ENCODE measurements around the gene ACOXL.
"Not testable (repeated sequence)": the region's sequence is repeated elsewhere in the genome, so short reads cannot be mapped to it uniquely, and the experiment has no call there.

Gene ACOXL

GRCh38 chr2:111069722-111070121 is 337.3 kb downstream of the ACOXL start:
- no CpG with 5 or more reads among the region's 3 CpGs for WGBS (ENCODE audit: insufficient coverage, insufficient read length)
- Histone ChIP-seq H3K27ac (ENCODE audit: low read length) (no peak overlapping the region), H3K36me3 (ENCODE audit: control insufficient read depth, insufficient read depth, low read length) (no peaks in the 10 kb centered on the region), H3K27me3 (ENCODE audit: control insufficient read depth, insufficient read depth, low read length) (no peaks in the 10 kb centered on the region), H3K4me1 (ENCODE audit: control insufficient read depth, insufficient read depth, low read length) (peaks cover 5% of the 10 kb centered on the region), H3K4me3 (ENCODE audit: low read length) (no peak overlapping the region), H3K9me3 (ENCODE audit: control insufficient read depth, insufficient read depth, low read length) (no peaks in the 10 kb centered on the region)
- DNase-seq (ENCODE audit: low read depth, low spot score) = peak; percentile 7

GRCh38 chr2:111071600-111072171 is 339.3 kb downstream of the ACOXL start:
- WGBS (ENCODE audit: insufficient coverage, insufficient read length) = no CpG with 5 or more reads among the region's 5 CpGs
- Histone ChIP-seq H3K27me3 (ENCODE audit: control insufficient read depth, insufficient read depth, low read length) (no peaks in the 10 kb centered on the region), H3K4me1 (ENCODE audit: control insufficient read depth, insufficient read depth, low read length) (peaks cover 5% of the 10 kb centered on the region), H3K4me3 (ENCODE audit: low read length) (no peak overlapping the region), H3K9me3 (ENCODE audit: control insufficient read depth, insufficient read depth, low read length) (no peaks in the 10 kb centered on the region), H3K27ac (ENCODE audit: low read length) (no peak overlapping the region), H3K36me3 (ENCODE audit: control insufficient read depth, insufficient read depth, low read length) (no peaks in the 10 kb centered on the region)
- no peak for DNase-seq (ENCODE audit: low read depth, low spot score)

- H3K4me1 ChIP-seq (ENCODE audit: control insufficient read depth, insufficient read depth, low read length) = peaks cover 5% of the 10 kb centered on the region
- no peak for DNase-seq (ENCODE audit: low read depth, low spot score)
- no peaks in the 10 kb centered on the region for H3K9me3 ChIP-seq (ENCODE audit: control insufficient read depth, insufficient read depth, low read length)
- no peak overlapping the region for H3K27ac ChIP-seq (ENCODE audit: low read length)
- H3K36me3 ChIP-seq (ENCODE audit: control insufficient read depth, insufficient read depth, low read length) = no peaks in the 10 kb centered on the region
- no peaks in the 10 kb centered on the region for H3K27me3 ChIP-seq (ENCODE audit: control insufficient read depth, insufficient read depth, low read length)
- no CpG with 5 or more reads among the region's 2 CpGs for WGBS (ENCODE audit: insufficient coverage, insufficient read length)
- no peak overlapping the region for H3K4me3 ChIP-seq (ENCODE audit: low read length)
These were observed 340.0 kb downstream of the ACOXL start for GRCh38 chr2:111072220-111072871.

GRCh38 chr2:111082659-111083058 is 350.3 kb downstream of the ACOXL start:
- no CpG with 5 or more reads among the region's 1 CpG for WGBS (ENCODE audit: insufficient coverage, insufficient read length)
- H3K27me3 ChIP-seq (ENCODE audit: control insufficient read depth, insufficient read depth, low read length); H3K4me1 ChIP-seq (ENCODE audit: control insufficient read depth, insufficient read depth, low read length); H3K9me3 ChIP-seq (ENCODE audit: control insufficient read depth, insufficient read depth, low read length); H3K27ac ChIP-seq (ENCODE audit: low read length); H3K36me3 ChIP-seq (ENCODE audit: control insufficient read depth, insufficient read depth, low read length); DNase-seq (ENCODE audit: low read depth, low spot score); H3K4me3 ChIP-seq (ENCODE audit: low read length): not testable (repeated sequence)

- Histone ChIP-seq H3K4me1 (ENCODE audit: control insufficient read depth, insufficient read depth, low read length) (no peaks in the 10 kb centered on the region), H3K27ac (ENCODE audit: low read length) (no peak overlapping the region), H3K27me3 (ENCODE audit: control insufficient read depth, insufficient read depth, low read length) (no peaks in the 10 kb centered on the region), H3K4me3 (ENCODE audit: low read length) (no peak overlapping the region), H3K36me3 (ENCODE audit: control insufficient read depth, insufficient read depth, low read length) (no peaks in the 10 kb centered on the region), H3K9me3 (ENCODE audit: control insufficient read depth, insufficient read depth, low read length) (no peaks in the 10 kb centered on the region)
- DNase-seq (ENCODE audit: low read depth, low spot score) = no peak
- WGBS (ENCODE audit: insufficient coverage, insufficient read length) = no CpG with 5 or more reads among the region's 3 CpGs
These were observed 359.4 kb downstream of the ACOXL start for GRCh38 chr2:111091811-111092211.

- no peak for DNase-seq (ENCODE audit: low read depth, low spot score)
- Histone ChIP-seq H3K4me1 (ENCODE audit: control insufficient read depth, insufficient read depth, low read length) (no peaks in the 10 kb centered on the region), H3K9me3 (ENCODE audit: control insufficient read depth, insufficient read depth, low read length) (no peaks in the 10 kb centered on the region), H3K27ac (ENCODE audit: low read length) (no peak overlapping the region), H3K27me3 (ENCODE audit: control insufficient read depth, insufficient read depth, low read length) (no peaks in the 10 kb centered on the region), H3K4me3 (ENCODE audit: low read length) (no peak overlapping the region), H3K36me3 (ENCODE audit: control insufficient read depth, insufficient read depth, low read length) (no peaks in the 10 kb centered on the region)
- WGBS (ENCODE audit: insufficient coverage, insufficient read length) = no CpG with 5 or more reads among the region's 2 CpGs
These were observed 362.3 kb downstream of the ACOXL start for GRCh38 chr2:111094691-111095090.

- Histone ChIP-seq H3K27ac (ENCODE audit: low read length) (no peak overlapping the region), H3K9me3 (ENCODE audit: control insufficient read depth, insufficient read depth, low read length) (no peaks in the 10 kb centered on the region), H3K4me1 (ENCODE audit: control insufficient read depth, insufficient read depth, low read length) (no peaks in the 10 kb centered on the region), H3K36me3 (ENCODE audit: control insufficient read depth, insufficient read depth, low read length) (no peaks in the 10 kb centered on the region), H3K27me3 (ENCODE audit: control insufficient read depth, insufficient read depth, low read length) (no peaks in the 10 kb centered on the region), H3K4me3 (ENCODE audit: low read length) (no peak overlapping the region)
- no CpG with 5 or more reads among the region's 8 CpGs for WGBS (ENCODE audit: insufficient coverage, insufficient read length)
- DNase-seq (ENCODE audit: low read depth, low spot score) = no peak
These were observed 363.1 kb downstream of the ACOXL start for GRCh38 chr2:111095434-111095833.

- H3K4me1 ChIP-seq (ENCODE audit: control insufficient read depth, insufficient read depth, low read length) = no peaks in the 10 kb centered on the region
- no CpG with 5 or more reads among the region's 3 CpGs for WGBS (ENCODE audit: insufficient coverage, insufficient read length)
- DNase-seq (ENCODE audit: low read depth, low spot score) = no peak
- no peak overlapping the region for H3K27ac ChIP-seq (ENCODE audit: low read length)
- H3K4me3 ChIP-seq (ENCODE audit: low read length) = no peak overlapping the region
- no peaks in the 10 kb centered on the region for H3K36me3 ChIP-seq (ENCODE audit: control insufficient read depth, insufficient read depth, low read length)
- H3K27me3 ChIP-seq (ENCODE audit: control insufficient read depth, insufficient read depth, low read length) = no peaks in the 10 kb centered on the region
- H3K9me3 ChIP-seq (ENCODE audit: control insufficient read depth, insufficient read depth, low read length) = no peaks in the 10 kb centered on the region
These were observed 367.0 kb downstream of the ACOXL start for GRCh38 chr2:111099402-111099801.

- no CpG with 5 or more reads among the region's 5 CpGs for WGBS (ENCODE audit: insufficient coverage, insufficient read length)
- Histone ChIP-seq H3K9me3 (ENCODE audit: control insufficient read depth, insufficient read depth, low read length) (no peaks in the 10 kb centered on the region), H3K4me3 (ENCODE audit: low read length) (no peak overlapping the region), H3K36me3 (ENCODE audit: control insufficient read depth, insufficient read depth, low read length) (no peaks in the 10 kb centered on the region), H3K27ac (ENCODE audit: low read length) (no peak overlapping the region), H3K27me3 (ENCODE audit: control insufficient read depth, insufficient read depth, low read length) (no peaks in the 10 kb centered on the region), H3K4me1 (ENCODE audit: control insufficient read depth, insufficient read depth, low read length) (no peaks in the 10 kb centered on the region)
- no peak for DNase-seq (ENCODE audit: low read depth, low spot score)
These were observed 367.9 kb downstream of the ACOXL start for GRCh38 chr2:111100087-111100764.

- no peaks in the 10 kb centered on the region for H3K9me3 ChIP-seq (ENCODE audit: control insufficient read depth, insufficient read depth, low read length)
- DNase-seq (ENCODE audit: low read depth, low spot score) = no peak
- WGBS (ENCODE audit: insufficient coverage, insufficient read length) = no CpG with 5 or more reads among the region's 5 CpGs
- no peak overlapping the region for H3K27ac ChIP-seq (ENCODE audit: low read length)
- H3K4me1 ChIP-seq (ENCODE audit: control insufficient read depth, insufficient read depth, low read length) = no peaks in the 10 kb centered on the region
- H3K27me3 ChIP-seq (ENCODE audit: control insufficient read depth, insufficient read depth, low read length) = no peaks in the 10 kb centered on the region
- H3K4me3 ChIP-seq (ENCODE audit: low read length) = no peak overlapping the region
- H3K36me3 ChIP-seq (ENCODE audit: control insufficient read depth, insufficient read depth, low read length) = no peaks in the 10 kb centered on the region
These were observed 368.4 kb downstream of the ACOXL start for GRCh38 chr2:111100765-111101162.

All from iPS DF 6.9 (cell line).